Hepatocyte (in vitro differentiated cells): ENCODE measurements around the gene OGFR. TPM values are rescaled to one million over a fixed set of nuclear protein-coding genes. Genes with fewer than 3 reads are reported as not detected.
A peak's percentile ranks its signal among the peaks of the same experiment; 100 is the strongest.

ENCODE experiments used
- DNase-seq: peaks from one replicate; pipeline ENCODE4 v3.0.0-alpha.2; 2016; ENCODE audit warnings: low spot score
- H2AFZ ChIP-seq: fragments of 200-600 bp; sonication (generic); 2 replicates; pipeline ENCODE4 v1.6.0; 2016; ENCODE audit warnings: antibody characterized with exemption, mild to moderate bottlenecking
- H3K27ac ChIP-seq: fragments of 200-600 bp; sonication (generic); 2 replicates; pipeline ENCODE4 v1.5.1; 2016; ENCODE audit warnings: mild to moderate bottlenecking
- H3K27me3 ChIP-seq: fragments of 200-600 bp; sonication (generic); 2 replicates; pipeline ENCODE4 v1.6.1; 2016
- H3K36me3 ChIP-seq: fragments of 200-600 bp; sonication (generic); replicated peaks from 2 replicates; pipeline ENCODE4 v1.5.1; 2016; ENCODE audit warnings: low read depth; ENCODE audit not compliant: insufficient read depth
- H3K4me1 ChIP-seq: fragments of 200-600 bp; sonication (generic); 2 replicates; pipeline ENCODE4 v1.5.1; 2016; ENCODE audit warnings: mild to moderate bottlenecking, moderate library complexity; ENCODE audit not compliant: insufficient read depth
- H3K4me2 ChIP-seq: fragments of 200-600 bp; sonication (generic); 2 replicates; pipeline ENCODE4 v1.6.0; 2016
- H3K4me3 ChIP-seq: fragments of 200-600 bp; sonication (generic); 2 replicates; pipeline ENCODE4 v1.5.1; 2016; ENCODE audit warnings: mild to moderate bottlenecking
- H3K79me2 ChIP-seq: fragments of 200-600 bp; sonication (generic); 2 replicates; pipeline ENCODE4 v1.6.0; 2017; ENCODE audit warnings: mild to moderate bottlenecking
- H3K9me2 ChIP-seq: fragments of 200-600 bp; sonication (generic); replicated peaks from 2 replicates; pipeline ENCODE4 v1.6.0; 2017; ENCODE audit warnings: mild to moderate bottlenecking; ENCODE audit not compliant: insufficient read depth
- H3K9me3 ChIP-seq: fragments of 200-600 bp; sonication (generic); 2 replicates; pipeline ENCODE4 v1.5.1; 2016; ENCODE audit warnings: low read depth, mild to moderate bottlenecking
- H4K20me1 ChIP-seq: fragments of 200-600 bp; sonication (generic); 2 replicates; pipeline ENCODE4 v1.6.0; 2016; ENCODE audit warnings: mild to moderate bottlenecking; ENCODE audit not compliant: insufficient read depth, poor library complexity, severe bottlenecking
- EZH2 ChIP-seq: fragments of 200-600 bp; sonication (generic); IDR thresholded peaks from 2 replicates; pipeline ENCODE4 v1.6.1; 2016; ENCODE audit warnings: antibody characterized with exemption, mild to moderate bottlenecking, borderline replicate concordance
- EZH2phosphoT487 ChIP-seq: fragments of 200-600 bp; sonication (generic); IDR thresholded peaks from one replicate; pipeline ENCODE4 v1.6.1; 2018; ENCODE audit warnings: antibody characterized with exemption, mild to moderate bottlenecking, low read depth, moderate library complexity; ENCODE audit not compliant: unreplicated experiment, severe bottlenecking
- WGBS: methylation state at CpG from one replicate; pipeline ENCODE4 v1.1.6; 2016; ENCODE audit warnings: low lambda C conversion rate; ENCODE audit errors: missing lambda C conversion rate; 5-methylcytosine and 5-hydroxymethylcytosine counted together
- polyA plus RNA-seq: library from polyadenylated mRNA; unstranded; fragments of >200 nt; fragmentation: Nextera tagmentation; extraction: Ambion mirVana; gene quantifications from 2 replicates; pipeline ENCODE4 v1.2.1, GENCODE V29; 2016
- total RNA-seq: library from RNA; depleted of rRNA; stranded (reverse); fragments of >200 nt; gene quantifications from 2 replicates; pipeline ENCODE4 v1.2.3, GENCODE V29; 2014
- TF ChIP-seq, protein P1 (sequence below): fragments of 200-600 bp; sonication (generic); IDR thresholded peaks from 2 replicates; pipeline ENCODE4 v1.5.1; 2016; ENCODE audit warnings: antibody characterized with exemption, mild to moderate bottlenecking; ENCODE audit not compliant: poor library complexity

The OGFR gene
- total and polyA plus RNA-seq, 2 experiments from 2014 or later = 47.6 to 80.8 TPM

DNA sequence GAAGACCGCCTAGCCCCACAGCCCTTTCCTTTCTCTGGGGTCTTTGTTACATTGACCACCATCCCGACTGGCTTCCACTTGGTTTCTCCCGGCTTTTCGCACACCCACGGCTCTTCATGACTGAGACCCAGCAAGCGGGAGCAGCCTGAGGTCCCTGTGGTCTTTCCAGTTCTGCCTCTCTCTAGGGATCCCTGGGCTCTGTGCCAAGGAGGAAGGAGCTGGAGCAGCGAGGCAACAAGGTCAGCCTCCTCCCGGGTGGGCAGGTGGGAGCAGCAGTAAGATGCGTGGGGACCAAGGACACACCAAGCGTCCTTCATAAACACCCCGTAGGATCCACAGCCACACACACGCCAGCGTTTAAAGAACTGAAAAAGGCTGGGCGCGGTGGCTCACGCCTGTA, 37.9 kb upstream of the OGFR start:
- no peak for DNase-seq
- no peak overlapping the region for H3K27ac ChIP-seq
- no peaks in the 10 kb centered on the region for H4K20me1 ChIP-seq

DNA sequence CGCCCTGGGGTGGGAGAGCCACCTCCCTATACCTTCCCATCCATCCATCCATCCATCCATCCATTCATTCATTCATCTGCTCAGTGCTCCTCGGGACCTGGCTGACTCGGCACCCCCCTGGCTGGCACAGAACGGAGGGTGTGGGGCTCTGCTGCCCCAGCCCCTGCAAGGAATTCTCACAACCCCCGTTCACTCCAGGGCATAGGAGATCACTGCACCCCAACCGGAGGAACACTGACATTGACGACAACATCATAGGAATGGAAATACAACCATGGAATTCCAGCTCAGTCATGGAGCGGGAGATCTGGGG, 36.4 kb upstream of the OGFR start:
- Histone ChIP-seq H3K9me3 (no peaks in the 10 kb centered on the region), H4K20me1 (no peaks in the 10 kb centered on the region), H3K36me3 (no peaks in the 10 kb centered on the region), H2AFZ (no peak overlapping the region), H3K4me2 (peak overlapping the region; percentile 60), H3K27me3 (no peaks in the 10 kb centered on the region), H3K4me3 (no peak overlapping the region), H3K4me1 (peaks cover 17% of the 10 kb centered on the region), H3K9me2 (no peaks in the 10 kb centered on the region), H3K27ac (peak overlapping the region; percentile 82), H3K79me2 (no peaks in the 10 kb centered on the region)
- no peak for DNase-seq
- TF ChIP-seq EZH2phosphoT487 = no peak
- TF ChIP-seq EZH2 = no peak
- TF ChIP-seq, protein P1, sequence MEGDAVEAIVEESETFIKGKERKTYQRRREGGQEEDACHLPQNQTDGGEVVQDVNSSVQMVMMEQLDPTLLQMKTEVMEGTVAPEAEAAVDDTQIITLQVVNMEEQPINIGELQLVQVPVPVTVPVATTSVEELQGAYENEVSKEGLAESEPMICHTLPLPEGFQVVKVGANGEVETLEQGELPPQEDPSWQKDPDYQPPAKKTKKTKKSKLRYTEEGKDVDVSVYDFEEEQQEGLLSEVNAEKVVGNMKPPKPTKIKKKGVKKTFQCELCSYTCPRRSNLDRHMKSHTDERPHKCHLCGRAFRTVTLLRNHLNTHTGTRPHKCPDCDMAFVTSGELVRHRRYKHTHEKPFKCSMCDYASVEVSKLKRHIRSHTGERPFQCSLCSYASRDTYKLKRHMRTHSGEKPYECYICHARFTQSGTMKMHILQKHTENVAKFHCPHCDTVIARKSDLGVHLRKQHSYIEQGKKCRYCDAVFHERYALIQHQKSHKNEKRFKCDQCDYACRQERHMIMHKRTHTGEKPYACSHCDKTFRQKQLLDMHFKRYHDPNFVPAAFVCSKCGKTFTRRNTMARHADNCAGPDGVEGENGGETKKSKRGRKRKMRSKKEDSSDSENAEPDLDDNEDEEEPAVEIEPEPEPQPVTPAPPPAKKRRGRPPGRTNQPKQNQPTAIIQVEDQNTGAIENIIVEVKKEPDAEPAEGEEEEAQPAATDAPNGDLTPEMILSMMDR = no peak
- WGBS = 92% methylated on average over 8 of the region's 8 CpGs

More for the DNA sequence above, 37.9 kb upstream of the OGFR start:
- no peaks in the 10 kb centered on the region for H3K79me2 ChIP-seq
- H3K4me1 ChIP-seq = peaks cover 17% of the 10 kb centered on the region
- H3K9me3 ChIP-seq = no peaks in the 10 kb centered on the region
- no peak overlapping the region for H3K4me2 ChIP-seq
- H3K36me3 ChIP-seq = no peaks in the 10 kb centered on the region
- H3K9me2 ChIP-seq = no peaks in the 10 kb centered on the region
- no peaks in the 10 kb centered on the region for H3K27me3 ChIP-seq
- 87% methylated on average over 16 of the region's 16 CpGs for WGBS
- no peak overlapping the region for H3K4me3 ChIP-seq
- H2AFZ ChIP-seq = no peak overlapping the region
- TF ChIP-seq EZH2phosphoT487 (no peak), EZH2 (no peak)
- TF ChIP-seq, protein P1 = no peak

DNA sequence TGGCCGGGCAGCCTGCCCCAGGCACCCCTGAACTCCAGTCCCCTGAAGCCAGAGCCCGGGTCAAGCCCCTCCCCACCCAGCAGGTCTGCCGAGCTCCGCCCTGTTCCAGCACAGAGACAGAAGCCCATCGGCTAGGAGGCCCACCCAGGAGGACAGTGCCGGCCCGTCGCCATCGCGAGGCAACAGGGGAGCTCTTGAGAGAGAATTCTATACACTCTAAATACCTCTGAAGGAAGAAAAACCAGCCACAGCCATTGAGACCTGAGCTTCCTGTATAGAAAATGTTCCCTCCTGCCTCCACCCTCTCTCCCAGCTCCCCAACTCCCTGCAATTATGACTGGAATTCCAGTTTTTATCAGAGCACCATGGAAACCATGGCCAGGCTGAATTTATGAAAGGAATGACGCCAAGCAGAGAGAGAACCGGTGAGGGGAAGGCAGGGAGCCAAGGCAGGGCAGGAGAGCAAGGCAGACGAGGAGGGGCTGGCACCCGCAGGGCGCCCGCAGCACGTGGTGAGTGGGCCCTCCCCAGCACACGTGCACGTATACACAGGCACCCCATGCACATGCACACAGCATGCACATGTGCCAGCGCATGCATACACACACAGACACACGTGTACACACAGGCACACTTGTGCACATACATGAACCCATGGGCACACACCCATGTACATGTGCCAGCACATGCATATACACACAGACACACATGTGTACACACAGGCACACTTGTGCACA, 35.9 kb upstream of the OGFR start:
- Histone ChIP-seq H4K20me1 (no peaks in the 10 kb centered on the region), H3K9me3 (no peaks in the 10 kb centered on the region), H3K9me2 (no peaks in the 10 kb centered on the region), H2AFZ (no peak overlapping the region), H3K36me3 (no peaks in the 10 kb centered on the region), H3K4me3 (no peak overlapping the region), H3K27me3 (no peaks in the 10 kb centered on the region), H3K4me2 (peak overlapping the region; percentile 60), H3K4me1 (peaks cover 17% of the 10 kb centered on the region), H3K79me2 (no peaks in the 10 kb centered on the region), H3K27ac (peak overlapping the region; percentile 82)
- TF ChIP-seq, protein P1 = no peak
- TF ChIP-seq EZH2 (no peak), EZH2phosphoT487 (no peak)
- WGBS = 37% methylated on average over 20 of the region's 21 CpGs
- peak; percentile 77 for DNase-seq
